Liver (tissue), 9 donors: ENCODE data around the gene EFHD2. TPM values are rescaled to one million over a fixed set of nuclear protein-coding genes. Genes with fewer than 3 reads are reported as not detected.

Source experiments
- DNase-seq: peaks from one replicate; pipeline ENCODE4 v3.0.0-alpha.2; 2017; ENCODE audit warnings: low spot score
- H3K27ac ChIP-seq, 2 donors: one replicate each; pipeline ENCODE4 v1.7.0; 2013; ENCODE audit warnings: inconsistent platforms in 2 of 2, low read length in 2 of 2, control low read depth in 1 of 2, low read depth in 1 of 2, mild to moderate bottlenecking in 1 of 2
- H3K27me3 ChIP-seq, 4 donors: one replicate each; pipeline versions ENCODE4 v1.6.1 to v1.7.0; 2013; ENCODE audit warnings: low read length in 3 of 4, inconsistent platforms in 1 of 4, mild to moderate bottlenecking in 1 of 4, moderate library complexity in 1 of 4; ENCODE audit not compliant: control insufficient read depth in 4 of 4, insufficient read depth in 4 of 4
- H3K36me3 ChIP-seq, 4 donors: one replicate each; pipeline versions ENCODE4 v1.6.1 to v1.7.0; 2013; ENCODE audit warnings: low read length in 3 of 4, mild to moderate bottlenecking in 3 of 4, low read depth in 1 of 4, moderate library complexity in 1 of 4; ENCODE audit not compliant: control insufficient read depth in 4 of 4, insufficient read depth in 3 of 4
- H3K4me1 ChIP-seq, 4 donors: one replicate each; pipeline versions ENCODE4 v1.6.1 to v1.7.0; 2013; ENCODE audit warnings: low read length in 3 of 4, mild to moderate bottlenecking in 3 of 4, moderate library complexity in 1 of 4; ENCODE audit not compliant: control insufficient read depth in 4 of 4, insufficient read depth in 4 of 4
- H3K4me3 ChIP-seq, 3 donors: one replicate each; pipeline versions ENCODE4 v1.6.1 to v1.7.0; 2013; ENCODE audit warnings: low read length in 3 of 3, control low read depth in 1 of 3, low read depth in 1 of 3, mild to moderate bottlenecking in 1 of 3
- H3K9ac ChIP-seq, 2 donors: one replicate each; pipeline ENCODE4 v1.7.0; 2013; ENCODE audit warnings: low read length in 2 of 2, mild to moderate bottlenecking in 2 of 2, moderate library complexity in 2 of 2, control low read depth in 1 of 2, low read depth in 1 of 2
- H3K9me3 ChIP-seq, 4 donors: one replicate each; pipeline versions ENCODE4 v1.6.1 to v1.7.0; 2013; ENCODE audit warnings: low read length in 3 of 4; ENCODE audit not compliant: control insufficient read depth in 4 of 4
- EGR1 ChIP-seq, 2 donors: IDR thresholded peaks; 2 replicates each; pipeline ENCODE4 v1.6.1; 2016 to 2018; ENCODE audit warnings: antibody characterized with exemption in 2 of 2, low read depth in 2 of 2
- FOXA1 ChIP-seq: IDR thresholded peaks from 2 replicates; pipeline ENCODE4 v1.6.1; 2016; ENCODE audit warnings: antibody characterized with exemption
- FOXA2 ChIP-seq: IDR thresholded peaks from 2 replicates; pipeline ENCODE4 v1.6.1; 2016; ENCODE audit warnings: antibody characterized with exemption
- GABPA ChIP-seq, 2 donors: IDR thresholded peaks in 1 of 2; conservative IDR thresholded peaks in 1 of 2; 2 replicates each; pipeline ENCODE4 v1.6.1; 2016; ENCODE audit warnings: antibody characterized with exemption in 2 of 2, mild to moderate bottlenecking in 1 of 2, moderate library complexity in 1 of 2
- HNF4A ChIP-seq, 2 donors: conservative IDR thresholded peaks; 2 replicates each; pipeline ENCODE4 v1.6.1; 2016; ENCODE audit warnings: antibody characterized with exemption in 2 of 2, mild to moderate bottlenecking in 2 of 2
- HNF4G ChIP-seq: IDR thresholded peaks from 2 replicates; pipeline ENCODE4 v1.6.1; 2016; ENCODE audit warnings: antibody characterized with exemption
- JUND ChIP-seq, 2 donors: IDR thresholded peaks; 2 replicates each; pipeline ENCODE4 v1.6.1; 2016; ENCODE audit warnings: antibody characterized with exemption in 2 of 2
- MAX ChIP-seq: IDR thresholded peaks from 2 replicates; pipeline ENCODE4 v1.6.1; 2016; ENCODE audit warnings: antibody characterized with exemption
- NR2F2 ChIP-seq: IDR thresholded peaks from 2 replicates; pipeline ENCODE4 v1.6.1; 2016; ENCODE audit warnings: antibody characterized with exemption
- RAD21 ChIP-seq, 2 donors: IDR thresholded peaks; 2 replicates each; pipeline ENCODE4 v1.6.1; 2016; ENCODE audit warnings: antibody characterized with exemption in 2 of 2, mild to moderate bottlenecking in 2 of 2
- RXRA ChIP-seq, 2 donors: IDR thresholded peaks; 2 replicates each; pipeline ENCODE4 v1.6.1; 2017 to 2018; ENCODE audit warnings: antibody characterized with exemption in 2 of 2, mild to moderate bottlenecking in 1 of 2
- SP1 ChIP-seq: IDR thresholded peaks from 2 replicates; pipeline ENCODE4 v1.6.1; 2018; ENCODE audit warnings: antibody characterized with exemption, mild to moderate bottlenecking
- YY1 ChIP-seq: IDR thresholded peaks from 2 replicates; pipeline ENCODE4 v1.6.1; 2016; ENCODE audit warnings: antibody characterized with exemption, mild to moderate bottlenecking
- WGBS: extraction: QIAGEN DNeasy Blood & Tissue Kit; methylation state at CpG from one replicate; pipeline ENCODE4 v1.1.7; 2013; 5-methylcytosine and 5-hydroxymethylcytosine counted together
- polyA plus RNA-seq, 2 donors: library from polyadenylated mRNA; stranded (reverse) in 1 of 2; unstranded in 1 of 2; fragments of 200-250 nt in 1 of 2; fragments of >200 nt in 1 of 2; fragmentation: Nextera tagmentation in 1 of 2; extraction: Ambion mirVana in 1 of 2; gene quantifications; one replicate each; pipeline versions ENCODE4 v1.2.1 to v1.2.3, GENCODE V29; 2013 to 2015
- total RNA-seq, 2 donors: library from RNA; depleted of rRNA; stranded (reverse); fragments of >200 nt; gene quantifications; one replicate each; pipeline ENCODE4 v1.2.3, GENCODE V29; 2014
- TF ChIP-seq, protein P1 (sequence below): IDR thresholded peaks from 2 replicates; pipeline ENCODE4 v1.6.1; 2016; ENCODE audit warnings: antibody characterized with exemption, mild to moderate bottlenecking
- TF ChIP-seq, protein P2 (sequence below): IDR thresholded peaks from 2 replicates; pipeline ENCODE4 v1.6.1; 2016; ENCODE audit warnings: antibody characterized with exemption
- donor health status: healthy.
- donor health status: healthy.
- donor health status: healthy.
- donor health status: healthy.
- donor health status: healthy.

EFHD2 gene
- total and polyA plus RNA-seq, 4 donors, result 7.4 to 23.0 (median 11.7) TPM

GRCh38 chr1:15412843-15413242 is 3.2 kb downstream of the EFHD2 start:
- H3K9me3 ChIP-seq, result no peaks in the 10 kb centered on the region
- 70% methylated on average over 11 of the region's 11 CpGs for WGBS

GRCh38 chr1:15413563-15414444 is 4.1 kb downstream of the EFHD2 start:
- no peaks in the 10 kb centered on the region for H3K27me3 ChIP-seq
- DNase-seq, result no peak
- H3K9me3 ChIP-seq, result no peaks in the 10 kb centered on the region
- no peak overlapping the region for H3K9ac ChIP-seq
- H3K4me1 ChIP-seq, result peaks cover 2 to 14% (median 8%) of the 10 kb centered on the region in 4 donors
- no peak overlapping the region for H3K27ac ChIP-seq
- TF ChIP-seq HNF4G (no peak), MAX (no peak), GABPA (IDR thresholded peaks at IDR 0.05 in 1 of 2, conservative IDR thresholded peaks at IDR 0.05 in 1 of 2) (no peak), HNF4A (conservative IDR thresholded peaks at IDR 0.05) (no peak), FOXA2 (no peak), RAD21 (IDR thresholded peaks at IDR 0.05) (no peak)
- TF ChIP-seq, protein P1, sequence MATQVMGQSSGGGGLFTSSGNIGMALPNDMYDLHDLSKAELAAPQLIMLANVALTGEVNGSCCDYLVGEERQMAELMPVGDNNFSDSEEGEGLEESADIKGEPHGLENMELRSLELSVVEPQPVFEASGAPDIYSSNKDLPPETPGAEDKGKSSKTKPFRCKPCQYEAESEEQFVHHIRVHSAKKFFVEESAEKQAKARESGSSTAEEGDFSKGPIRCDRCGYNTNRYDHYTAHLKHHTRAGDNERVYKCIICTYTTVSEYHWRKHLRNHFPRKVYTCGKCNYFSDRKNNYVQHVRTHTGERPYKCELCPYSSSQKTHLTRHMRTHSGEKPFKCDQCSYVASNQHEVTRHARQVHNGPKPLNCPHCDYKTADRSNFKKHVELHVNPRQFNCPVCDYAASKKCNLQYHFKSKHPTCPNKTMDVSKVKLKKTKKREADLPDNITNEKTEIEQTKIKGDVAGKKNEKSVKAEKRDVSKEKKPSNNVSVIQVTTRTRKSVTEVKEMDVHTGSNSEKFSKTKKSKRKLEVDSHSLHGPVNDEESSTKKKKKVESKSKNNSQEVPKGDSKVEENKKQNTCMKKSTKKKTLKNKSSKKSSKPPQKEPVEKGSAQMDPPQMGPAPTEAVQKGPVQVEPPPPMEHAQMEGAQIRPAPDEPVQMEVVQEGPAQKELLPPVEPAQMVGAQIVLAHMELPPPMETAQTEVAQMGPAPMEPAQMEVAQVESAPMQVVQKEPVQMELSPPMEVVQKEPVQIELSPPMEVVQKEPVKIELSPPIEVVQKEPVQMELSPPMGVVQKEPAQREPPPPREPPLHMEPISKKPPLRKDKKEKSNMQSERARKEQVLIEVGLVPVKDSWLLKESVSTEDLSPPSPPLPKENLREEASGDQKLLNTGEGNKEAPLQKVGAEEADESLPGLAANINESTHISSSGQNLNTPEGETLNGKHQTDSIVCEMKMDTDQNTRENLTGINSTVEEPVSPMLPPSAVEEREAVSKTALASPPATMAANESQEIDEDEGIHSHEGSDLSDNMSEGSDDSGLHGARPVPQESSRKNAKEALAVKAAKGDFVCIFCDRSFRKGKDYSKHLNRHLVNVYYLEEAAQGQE, result no peak
- TF ChIP-seq, protein P2, sequence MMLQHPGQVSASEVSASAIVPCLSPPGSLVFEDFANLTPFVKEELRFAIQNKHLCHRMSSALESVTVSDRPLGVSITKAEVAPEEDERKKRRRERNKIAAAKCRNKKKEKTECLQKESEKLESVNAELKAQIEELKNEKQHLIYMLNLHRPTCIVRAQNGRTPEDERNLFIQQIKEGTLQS, result no peak
- 92% methylated on average over 20 of the region's 20 CpGs for WGBS
- no peak overlapping the region for H3K4me3 ChIP-seq
- no peaks in the 10 kb centered on the region for H3K36me3 ChIP-seq

More at GRCh38 chr1:15412843-15413242, 3.2 kb downstream of the EFHD2 start:
- Histone ChIP-seq H3K4me3 (no peak overlapping the region), H3K27ac (no peak overlapping the region), H3K27me3 (no peaks in the 10 kb centered on the region), H3K9ac (no peak overlapping the region), H3K4me1 (peaks cover 2 to 14% (median 8%) of the 10 kb centered on the region in 4 donors), H3K36me3 (no peaks in the 10 kb centered on the region)
- DNase-seq, result no peak
- TF ChIP-seq NR2F2, result no peak
- no peak for TF ChIP-seq HNF4A (conservative IDR thresholded peaks at IDR 0.05)
- no peak for TF ChIP-seq SP1

DNA sequence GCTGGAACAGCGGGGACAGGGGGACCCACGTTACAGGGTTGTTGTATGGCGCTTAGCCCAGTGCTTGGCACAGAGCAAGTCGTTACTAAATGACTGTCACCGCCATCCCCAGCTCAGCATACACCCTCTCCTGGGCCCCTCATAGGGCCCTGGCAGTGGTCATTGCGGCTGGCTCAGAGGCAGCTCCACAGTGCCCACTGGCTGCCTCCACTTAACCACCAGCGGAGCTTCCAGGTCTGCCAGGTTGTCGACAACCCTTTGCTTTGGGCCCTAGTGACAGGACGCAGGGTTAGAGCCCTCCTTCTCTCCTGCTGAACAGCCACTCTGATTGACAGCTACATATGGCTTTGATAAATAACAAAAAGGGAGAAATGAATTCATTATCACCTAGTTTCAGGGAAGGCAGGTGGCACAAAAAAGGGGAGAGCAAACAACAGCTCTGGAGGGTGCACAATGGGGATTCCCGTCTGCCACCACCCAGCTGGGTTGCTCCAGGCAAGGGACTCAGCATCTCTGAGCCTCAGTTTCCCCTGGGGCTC is 4.8 kb downstream of the EFHD2 start:
- no peak for DNase-seq
- 91% methylated on average over 10 of the region's 10 CpGs for WGBS
- Histone ChIP-seq H3K27me3 (no peaks in the 10 kb centered on the region), H3K27ac (no peak overlapping the region), H3K4me1 (peaks cover 2 to 10% (median 6%) of the 10 kb centered on the region in 4 donors), H3K9me3 (no peaks in the 10 kb centered on the region), H3K4me3 (no peak overlapping the region), H3K36me3 (no peaks in the 10 kb centered on the region), H3K9ac (no peak overlapping the region)
- TF ChIP-seq FOXA1 (no peak), HNF4G (no peak), MAX (no peak), RAD21 (IDR thresholded peaks at IDR 0.05) (no peak), YY1 (no peak), JUND (IDR thresholded peaks at IDR 0.05) (no peak), EGR1 (IDR thresholded peaks at IDR 0.05; ENCODE audit: low read depth in 2 of 2) (no peak), RXRA (IDR thresholded peaks at IDR 0.05) (no peak), HNF4A (conservative IDR thresholded peaks at IDR 0.05) (no peak), NR2F2 (no peak)
- TF ChIP-seq, protein P2, result no peak
- TF ChIP-seq, protein P1, result no peak
